ENCODE measurements around the gene SLAMF1. TPM values are rescaled to one million over a fixed set of nuclear protein-coding genes. Genes with fewer than 3 reads are reported as not detected.

Gene SLAMF1
- polyA plus RNA-seq, 6 donors from 2014 or later: 18.9 to 36.6 (median 23.0) TPM

GRCh38 chr1:160623862-160624261 lies 23.0 kb downstream of the SLAMF1 start:
- Mint-ChIP-seq H3K27me3 (no peaks in the 10 kb centered on the region), H3K9me3 (peaks cover 0 to 9% (median 2%) of the 10 kb centered on the region in 7 donors), H3K27ac (peak overlapping the region in 5 of 6 donors; percentile 63 to 91 (median 81)), H3K36me3 (peaks cover 36 to 43% of the 10 kb centered on the region in 2 donors), H3K4me3 (peak overlapping the region; percentile 25 to 85 (median 72)), H3K4me1 (peaks cover 83 to 95% (median 94%) of the 10 kb centered on the region in 3 donors)
- no peak for DNase-seq
- no peak for ATAC-seq (ENCODE audit: low read depth in 2 of 2)

- H3K27ac Mint-ChIP-seq: peak overlapping the region; percentile 30 to 87 (median 81)
- peaks cover 36 to 40% of the 10 kb centered on the region in 2 donors for H3K36me3 Mint-ChIP-seq
- DNase-seq: no peak
- peak overlapping the region; percentile 64 to 86 (median 78) for H3K4me3 Mint-ChIP-seq
- peak; percentile 57 to 60 for ATAC-seq (ENCODE audit: low read depth in 2 of 2)
- H3K9me3 Mint-ChIP-seq: peaks cover 0 to 10% (median 2%) of the 10 kb centered on the region in 7 donors
- no peaks in the 10 kb centered on the region for H3K27me3 Mint-ChIP-seq
- peaks cover 82 to 92% (median 91%) of the 10 kb centered on the region in 3 donors for H3K4me1 Mint-ChIP-seq
These were observed 23.6 kb downstream of the SLAMF1 start for GRCh38 chr1:160623227-160623633.

- ATAC-seq (ENCODE audit: low read depth in 2 of 2) (no peak), DNase-seq (no peak)
- H3K9me3 Mint-ChIP-seq: peaks cover 0 to 10% (median 2%) of the 10 kb centered on the region in 7 donors
- H3K36me3 Mint-ChIP-seq: peaks cover 35 to 37% of the 10 kb centered on the region in 2 donors
- peaks cover 79 to 92% (median 90%) of the 10 kb centered on the region in 3 donors for H3K4me1 Mint-ChIP-seq
- no peaks in the 10 kb centered on the region for H3K27me3 Mint-ChIP-seq
- H3K27ac Mint-ChIP-seq: peak overlapping the region in 4 of 6 donors; percentile 20 to 87 (median 81)
- peak overlapping the region in 7 of 8 donors; percentile 10 to 85 (median 72) for H3K4me3 Mint-ChIP-seq
These were observed 24.2 kb downstream of the SLAMF1 start for GRCh38 chr1:160622501-160623226.

- H3K4me3 Mint-ChIP-seq: peak overlapping the region; percentile 60 to 93 (median 76)
- H3K9me3 Mint-ChIP-seq: peaks cover 0 to 8% (median 2%) of the 10 kb centered on the region in 7 donors
- DNase-seq (no peak), ATAC-seq (ENCODE audit: low read depth in 2 of 2) (peak; percentile 22 to 34)
- peaks cover 74 to 86% (median 85%) of the 10 kb centered on the region in 3 donors for H3K4me1 Mint-ChIP-seq
- H3K36me3 Mint-ChIP-seq: peaks cover 31 to 33% of the 10 kb centered on the region in 2 donors
- H3K27ac Mint-ChIP-seq: peak overlapping the region; percentile 82 to 96 (median 94)
- no peaks in the 10 kb centered on the region for H3K27me3 Mint-ChIP-seq
These were observed 25.0 kb downstream of the SLAMF1 start for GRCh38 chr1:160621633-160622413.

GRCh38 chr1:160620942-160621632 lies 25.8 kb downstream of the SLAMF1 start:
- Mint-ChIP-seq H3K36me3 (peaks cover 27 to 32% of the 10 kb centered on the region in 2 donors), H3K4me3 (peak overlapping the region; percentile 60 to 93 (median 76)), H3K9me3 (peaks cover 0 to 6% (median 2%) of the 10 kb centered on the region in 7 donors), H3K4me1 (peaks cover 69 to 78% (median 78%) of the 10 kb centered on the region in 3 donors), H3K27ac (peak overlapping the region; percentile 82 to 96 (median 94)), H3K27me3 (no peaks in the 10 kb centered on the region)
- DNase-seq: peak; percentile 41
- peak; percentile 38 to 40 for ATAC-seq (ENCODE audit: low read depth in 2 of 2)

- Mint-ChIP-seq H3K27me3 (no peaks in the 10 kb centered on the region), H3K9me3 (peaks cover 0 to 6% (median 2%) of the 10 kb centered on the region in 7 donors), H3K4me3 (no peak overlapping the region), H3K27ac (peak overlapping the region in 3 of 6 donors; percentile 2 to 95 (median 54)), H3K36me3 (peaks cover 27 to 32% of the 10 kb centered on the region in 2 donors), H3K4me1 (peaks cover 61 to 66% (median 65%) of the 10 kb centered on the region in 3 donors)
- ATAC-seq (ENCODE audit: low read depth in 2 of 2) (no peak), DNase-seq (no peak)
These were observed 27.0 kb downstream of the SLAMF1 start for GRCh38 chr1:160619742-160620277.

GRCh38 chr1:160618763-160619274 lies 28.0 kb downstream of the SLAMF1 start:
- H3K27ac Mint-ChIP-seq: peak overlapping the region in 4 of 6 donors; percentile 2 to 95 (median 20)
- H3K27me3 Mint-ChIP-seq: no peaks in the 10 kb centered on the region
- H3K36me3 Mint-ChIP-seq: peaks cover 26 to 27% of the 10 kb centered on the region in 2 donors
- peaks cover 51 to 62% (median 56%) of the 10 kb centered on the region in 3 donors for H3K4me1 Mint-ChIP-seq
- no peak for DNase-seq
- ATAC-seq (ENCODE audit: low read depth in 2 of 2): no peak
- H3K4me3 Mint-ChIP-seq: peak overlapping the region in 4 of 8 donors; percentile 1 to 59 (median 23)
- peaks cover 0 to 6% (median 2%) of the 10 kb centered on the region in 7 donors for H3K9me3 Mint-ChIP-seq

GRCh38 chr1:160618327-160618726 lies 28.5 kb downstream of the SLAMF1 start:
- no peak for ATAC-seq (ENCODE audit: low read depth in 2 of 2)
- peaks cover 26 to 29% of the 10 kb centered on the region in 2 donors for H3K36me3 Mint-ChIP-seq
- no peak overlapping the region for H3K4me3 Mint-ChIP-seq
- DNase-seq: no peak
- H3K9me3 Mint-ChIP-seq: peaks cover 0 to 6% (median 2%) of the 10 kb centered on the region in 7 donors
- H3K27me3 Mint-ChIP-seq: no peaks in the 10 kb centered on the region
- H3K27ac Mint-ChIP-seq: peak overlapping the region in 4 of 6 donors; percentile 1 to 80 (median 31)
- peaks cover 49 to 57% (median 51%) of the 10 kb centered on the region in 3 donors for H3K4me1 Mint-ChIP-seq

- H3K27ac Mint-ChIP-seq: peak overlapping the region in 1 of 6 donors; percentile 39
- H3K36me3 Mint-ChIP-seq: peaks cover 38 to 47% of the 10 kb centered on the region in 2 donors
- peaks cover 25 to 39% (median 31%) of the 10 kb centered on the region in 3 donors for H3K4me1 Mint-ChIP-seq
- peaks cover 0 to 6% (median 2%) of the 10 kb centered on the region in 7 donors for H3K9me3 Mint-ChIP-seq
- H3K4me3 Mint-ChIP-seq: peak overlapping the region in 1 of 8 donors; percentile 16
- ATAC-seq (ENCODE audit: low read depth in 2 of 2) (no peak), DNase-seq (no peak)
- no peaks in the 10 kb centered on the region for H3K27me3 Mint-ChIP-seq
These were observed 31.2 kb downstream of the SLAMF1 start for GRCh38 chr1:160615660-160616059.

- Mint-ChIP-seq H3K36me3 (peaks cover 30 to 44% of the 10 kb centered on the region in 2 donors), H3K27ac (peak overlapping the region in 1 of 6 donors; percentile 67)
These were observed 32.4 kb downstream of the SLAMF1 start for GRCh38 chr1:160614410-160614809.

GRCh38 chr1:160612613-160613218 lies 34.1 kb downstream of the SLAMF1 start:
- no peaks in the 10 kb centered on the region for H3K27me3 Mint-ChIP-seq
- no peak overlapping the region for H3K4me3 Mint-ChIP-seq
- no peak for DNase-seq
- H3K27ac Mint-ChIP-seq: peak overlapping the region in 1 of 6 donors; percentile 59
- H3K36me3 Mint-ChIP-seq: peaks cover 18 to 28% of the 10 kb centered on the region in 2 donors
- H3K4me1 Mint-ChIP-seq: peaks cover 9 to 28% (median 19%) of the 10 kb centered on the region in 3 donors
- H3K9me3 Mint-ChIP-seq: no peaks in the 10 kb centered on the region
- no peak for ATAC-seq (ENCODE audit: low read depth in 2 of 2)

More at GRCh38 chr1:160614410-160614809, 32.4 kb downstream of the SLAMF1 start:
- Mint-ChIP-seq H3K4me3 (peak overlapping the region in 2 of 8 donors; percentile 39 to 59), H3K9me3 (peaks cover 0 to 6% (median 2%) of the 10 kb centered on the region in 7 donors), H3K4me1 (peaks cover 17 to 32% (median 28%) of the 10 kb centered on the region in 3 donors), H3K27me3 (no peaks in the 10 kb centered on the region)
- ATAC-seq (ENCODE audit: low read depth in 2 of 2) (no peak), DNase-seq (no peak)
